BE2C (cell line): ENCODE results near the gene GALNT8.

ENCODE experiments used
- DNase-seq: peaks from one replicate; pipeline ENCODE4 v3.0.0-alpha.2; 2020
- H3K27me3 ChIP-seq: fragments of 250-450 bp; sonication (Bioruptor Pico); 2 replicates; pipeline ENCODE4 v1.5.1; 2020; ENCODE audit warnings: mild to moderate bottlenecking
- H3K36me3 ChIP-seq: fragments of 250-450 bp; sonication (Bioruptor Pico); 2 replicates; pipeline ENCODE4 v1.5.1; 2020; ENCODE audit warnings: mild to moderate bottlenecking
- H3K4me1 ChIP-seq: fragments of 250-450 bp; sonication (Bioruptor Pico); 2 replicates; pipeline ENCODE4 v1.5.1; 2020
- H3K4me3 ChIP-seq: 2 replicates; pipeline ENCODE4 v1.5.1; 2011; ENCODE audit warnings: low read depth, low read length
- H3K9me3 ChIP-seq: fragments of 250-450 bp; sonication (Bioruptor Pico); 2 replicates; pipeline ENCODE4 v1.5.1; 2020
- CTCF ChIP-seq: IDR thresholded peaks from 2 replicates; pipeline ENCODE4 v1.5.1; 2012; ENCODE audit warnings: mild to moderate bottlenecking, low read depth, low read length

GALNT8 gene

GRCh38 chr12:4807813-4808212 is 87.6 kb downstream of the GALNT8 start:
- Histone ChIP-seq H3K27me3 (peaks cover 47% of the 10 kb centered on the region), H3K4me1 (no peaks in the 10 kb centered on the region), H3K9me3 (no peaks in the 10 kb centered on the region), H3K4me3 (no peak overlapping the region), H3K36me3 (no peaks in the 10 kb centered on the region)
- DNase-seq, result no peak
- no peak for TF ChIP-seq CTCF

- Histone ChIP-seq H3K4me3 (no peak overlapping the region), H3K9me3 (no peaks in the 10 kb centered on the region), H3K27me3 (peaks cover 44% of the 10 kb centered on the region), H3K4me1 (no peaks in the 10 kb centered on the region), H3K36me3 (no peaks in the 10 kb centered on the region)
- no peak for TF ChIP-seq CTCF
- DNase-seq, result no peak
Measured at GRCh38 chr12:4809013-4809448, 88.8 kb downstream of the GALNT8 start.

DNA sequence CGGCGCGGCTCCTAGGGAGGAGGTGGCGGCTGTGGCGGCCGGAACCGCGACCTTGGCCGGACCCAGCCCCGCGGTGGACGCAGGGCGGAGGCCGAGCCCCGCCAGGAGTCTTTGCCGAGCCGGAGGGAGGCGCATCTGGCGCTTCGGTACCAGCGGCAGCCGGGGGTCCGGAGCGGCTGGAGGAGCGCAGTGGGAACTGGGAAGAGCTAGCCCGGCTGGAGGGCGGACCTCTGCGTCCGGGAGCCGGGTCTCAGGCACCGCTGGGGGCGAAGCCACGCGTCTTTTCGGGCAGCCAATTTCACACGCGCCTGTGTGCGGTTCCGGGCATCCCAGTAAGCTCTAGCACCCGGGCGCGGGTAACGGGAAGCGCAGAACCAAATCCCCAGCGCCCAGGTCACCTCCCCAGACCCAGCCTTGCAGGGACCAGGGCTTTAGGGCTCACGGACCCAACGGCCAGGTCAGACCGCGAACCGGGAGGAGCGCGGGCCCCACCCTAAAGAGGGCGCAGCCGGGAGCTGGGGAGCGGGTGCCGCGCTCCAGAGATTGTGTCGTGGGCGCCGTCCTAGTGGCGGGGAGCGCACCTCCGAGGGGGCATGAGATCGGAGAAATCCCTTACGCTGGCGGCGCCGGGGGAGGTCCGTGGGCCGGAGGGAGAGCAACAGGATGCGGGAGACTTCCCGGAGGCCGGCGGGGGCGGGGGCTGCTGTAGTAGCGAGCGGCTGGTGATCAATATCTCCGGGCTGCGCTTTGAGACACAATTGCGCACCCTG is 89.4 kb downstream of the GALNT8 start:
- Histone ChIP-seq H3K36me3 (no peaks in the 10 kb centered on the region), H3K9me3 (no peaks in the 10 kb centered on the region), H3K27me3 (peaks cover 50% of the 10 kb centered on the region), H3K4me1 (no peaks in the 10 kb centered on the region), H3K4me3 (no peak overlapping the region)
- no peak for TF ChIP-seq CTCF
- no peak for DNase-seq

DNA sequence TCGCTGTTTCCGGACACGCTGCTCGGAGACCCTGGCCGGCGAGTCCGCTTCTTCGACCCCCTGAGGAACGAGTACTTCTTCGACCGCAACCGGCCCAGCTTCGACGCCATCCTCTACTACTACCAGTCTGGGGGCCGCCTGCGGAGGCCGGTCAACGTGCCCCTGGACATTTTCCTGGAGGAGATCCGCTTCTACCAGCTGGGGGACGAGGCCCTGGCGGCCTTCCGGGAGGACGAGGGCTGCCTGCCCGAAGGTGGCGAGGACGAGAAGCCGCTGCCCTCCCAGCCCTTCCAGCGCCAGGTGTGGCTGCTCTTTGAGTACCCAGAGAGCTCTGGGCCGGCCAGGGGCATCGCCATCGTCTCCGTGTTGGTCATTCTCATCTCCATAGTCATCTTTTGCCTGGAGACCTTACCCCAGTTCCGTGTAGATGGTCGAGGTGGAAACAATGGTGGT is 90.0 kb downstream of the GALNT8 start:
- no peaks in the 10 kb centered on the region for H3K4me1 ChIP-seq
- H3K36me3 ChIP-seq, result no peaks in the 10 kb centered on the region
- H3K4me3 ChIP-seq, result no peak overlapping the region
- peaks cover 56% of the 10 kb centered on the region for H3K27me3 ChIP-seq
- H3K9me3 ChIP-seq, result no peaks in the 10 kb centered on the region
- no peak for TF ChIP-seq CTCF
- DNase-seq, result no peak

DNA sequence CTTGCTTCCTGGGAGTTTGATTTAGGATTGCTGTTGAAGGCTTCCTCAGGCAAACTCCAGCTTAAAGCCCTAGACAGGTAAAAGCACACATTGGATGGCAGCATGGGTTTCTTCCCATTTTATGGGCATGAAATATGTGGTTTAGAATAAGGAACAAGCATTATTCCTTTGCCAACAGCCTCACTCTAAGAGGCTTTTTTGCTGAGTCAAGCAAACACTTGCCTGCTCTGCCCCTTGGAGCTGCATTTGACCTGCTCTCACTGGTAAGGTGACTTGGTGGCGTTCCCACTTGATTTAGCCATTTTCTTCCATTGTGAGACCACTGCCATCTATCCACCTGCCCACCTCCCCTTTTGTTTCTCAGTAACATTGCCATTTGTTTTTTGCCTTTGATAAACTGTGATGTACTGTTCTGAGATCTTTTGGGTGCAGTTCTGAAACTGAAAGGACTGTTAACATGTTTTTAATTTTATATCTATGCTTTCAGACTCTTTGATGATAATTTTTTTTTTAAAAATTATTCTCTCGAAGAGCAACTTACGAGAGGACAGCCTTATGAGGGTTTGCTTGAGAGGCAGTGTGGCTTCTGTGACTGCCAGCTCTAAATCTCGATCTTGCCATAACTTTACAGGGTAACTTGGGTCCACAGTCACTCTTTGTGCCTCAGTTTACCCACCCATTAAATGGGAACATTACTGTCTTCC is 92.6 kb downstream of the GALNT8 start:
- DNase-seq, result no peak
- Histone ChIP-seq H3K9me3 (no peaks in the 10 kb centered on the region), H3K4me3 (no peak overlapping the region), H3K27me3 (peaks cover 43% of the 10 kb centered on the region), H3K36me3 (no peaks in the 10 kb centered on the region), H3K4me1 (no peaks in the 10 kb centered on the region)
- no peak for TF ChIP-seq CTCF

- no peak for TF ChIP-seq CTCF
- no peaks in the 10 kb centered on the region for H3K4me1 ChIP-seq
- DNase-seq, result no peak
- peaks cover 37% of the 10 kb centered on the region for H3K27me3 ChIP-seq
- H3K4me3 ChIP-seq, result no peak overlapping the region
- no peaks in the 10 kb centered on the region for H3K36me3 ChIP-seq
- no peaks in the 10 kb centered on the region for H3K9me3 ChIP-seq
Measured at GRCh38 chr12:4813741-4814140, 93.5 kb downstream of the GALNT8 start.
